ENCODE measurements around the gene TAF6L. TPM values are rescaled to one million over a fixed set of nuclear protein-coding genes. Genes with fewer than 3 reads are reported as not detected.
A peak's percentile ranks its signal among the peaks of the same experiment; 100 is the strongest.

TAF6L gene
- total RNA-seq, 2 donors from 2014 or later, result 5.8 to 9.5 TPM

- no peak for TF ChIP-seq CTCF (IDR thresholded peaks at IDR 0.05)
- no peak for DNase-seq (ENCODE audit: low spot score)
- Histone ChIP-seq H3K9me3 (no peaks in the 10 kb centered on the region), H3K27me3 (no peaks in the 10 kb centered on the region), H3K27ac (no peak overlapping the region), H3K4me1 (peaks cover 0 to 21% of the 10 kb centered on the region in 2 donors), H3K4me3 (no peak overlapping the region), H3K36me3 (peaks cover 77% of the 10 kb centered on the region)
Measured at GRCh38 chr11:62794201-62794775, 23.1 kb downstream of the TAF6L start.

GRCh38 chr11:62796281-62796680 is 25.1 kb downstream of the TAF6L start:
- H3K4me1 ChIP-seq, result peaks cover 0 to 10% of the 10 kb centered on the region in 2 donors
- no peak overlapping the region for H3K27ac ChIP-seq
- TF ChIP-seq CTCF (IDR thresholded peaks at IDR 0.05), result no peak
- peaks cover 93% of the 10 kb centered on the region for H3K36me3 ChIP-seq
- no peaks in the 10 kb centered on the region for H3K9me3 ChIP-seq
- H3K27me3 ChIP-seq, result no peaks in the 10 kb centered on the region
- DNase-seq (ENCODE audit: low spot score), result no peak
- H3K4me3 ChIP-seq, result no peak overlapping the region

GRCh38 chr11:62799486-62799885 is 28.3 kb downstream of the TAF6L start:
- Histone ChIP-seq H3K4me1 (peaks cover 0 to 17% of the 10 kb centered on the region in 2 donors), H3K27me3 (no peaks in the 10 kb centered on the region), H3K9me3 (no peaks in the 10 kb centered on the region), H3K36me3 (peaks cover 89% of the 10 kb centered on the region), H3K27ac (no peak overlapping the region), H3K4me3 (no peak overlapping the region)
- TF ChIP-seq CTCF (IDR thresholded peaks at IDR 0.05), result no peak
- DNase-seq (ENCODE audit: low spot score), result no peak

GRCh38 chr11:62801071-62801470 is 29.9 kb downstream of the TAF6L start:
- Histone ChIP-seq H3K4me1 (peaks cover 0 to 23% of the 10 kb centered on the region in 2 donors), H3K9me3 (no peaks in the 10 kb centered on the region), H3K27me3 (no peaks in the 10 kb centered on the region), H3K4me3 (no peak overlapping the region), H3K36me3 (peaks cover 73% of the 10 kb centered on the region), H3K27ac (no peak overlapping the region)
- no peak for DNase-seq (ENCODE audit: low spot score)
- TF ChIP-seq CTCF (IDR thresholded peaks at IDR 0.05), result no peak

- peak; percentile 65 for DNase-seq (ENCODE audit: low spot score)
- peaks cover 39% of the 10 kb centered on the region for H3K36me3 ChIP-seq
Measured at GRCh38 chr11:62804310-62805075, 33.3 kb downstream of the TAF6L start.

More at GRCh38 chr11:62804310-62805075, 33.3 kb downstream of the TAF6L start:
- Histone ChIP-seq H3K27me3 (no peaks in the 10 kb centered on the region), H3K9me3 (no peaks in the 10 kb centered on the region), H3K4me3 (peak overlapping the region; percentile 72 to 87), H3K27ac (peak overlapping the region; percentile 91 to 93), H3K4me1 (peaks cover 0 to 33% of the 10 kb centered on the region in 2 donors)
- TF ChIP-seq CTCF (IDR thresholded peaks at IDR 0.05), result no peak

Measured in right atrium auricular region (tissue), 2 donors.